AG10803 (cell line): Measurements from ENCODE around the gene FOXD4.
A peak's percentile ranks its signal among the peaks of the same experiment; 100 is the strongest.
"Not testable (repeated sequence)": the region's sequence is repeated elsewhere in the genome, so short reads cannot be mapped to it uniquely, and the experiment has no call there.

ENCODE experiments used
- DNase-seq: peaks from one replicate; pipeline ENCODE4 v3.0.0; 2010; ENCODE audit warnings: low read depth
- H3K4me3 ChIP-seq: 2 replicates; pipeline ENCODE4 v1.5.1; 2011; ENCODE audit warnings: mild to moderate bottlenecking, low read length, control low read depth

FOXD4 gene

GRCh38 chr9:117995-118467, at the start of gene FOXD4:
Gene FOXD4 (minus strand): TSS chr9:118417. CDS start chr9:118119, 298 bp downstream.
- not testable (repeated sequence) for H3K4me3 ChIP-seq, DNase-seq

- not testable (repeated sequence) for H3K4me3 ChIP-seq
- peak; percentile 0 for DNase-seq
Observed at GRCh38 chr9:159871-160270, 41.7 kb upstream of the FOXD4 start.

- DNase-seq, H3K4me3 ChIP-seq: not testable (repeated sequence)
Observed at GRCh38 chr9:151173-151572, 33.0 kb upstream of the FOXD4 start.

- not testable (repeated sequence) for DNase-seq, H3K4me3 ChIP-seq
Observed at GRCh38 chr9:139880-140279, 21.7 kb upstream of the FOXD4 start.

GRCh38 chr9:117144-117994, 848 bp downstream of the FOXD4 start:
- not testable (repeated sequence) for DNase-seq, H3K4me3 ChIP-seq

GRCh38 chr9:116239-117077, 1.8 kb downstream of the FOXD4 start:
- H3K4me3 ChIP-seq, DNase-seq: not testable (repeated sequence)

- DNase-seq, H3K4me3 ChIP-seq: not testable (repeated sequence)
Observed at GRCh38 chr9:115118-115451, 3.1 kb downstream of the FOXD4 start.

- DNase-seq: not testable (repeated sequence)
Observed at GRCh38 chr9:114267-115117, 3.7 kb downstream of the FOXD4 start.

GRCh38 chr9:113468-114266, 4.5 kb downstream of the FOXD4 start:
- H3K4me3 ChIP-seq: peak overlapping the region; percentile 31
- not testable (repeated sequence) for DNase-seq

More at GRCh38 chr9:114267-115117, 3.7 kb downstream of the FOXD4 start:
- H3K4me3 ChIP-seq: not testable (repeated sequence)

GRCh38 chr9:112589-113467, 5.4 kb downstream of the FOXD4 start:
- DNase-seq, H3K4me3 ChIP-seq: not testable (repeated sequence)

GRCh38 chr9:110672-111071, 7.5 kb downstream of the FOXD4 start:
- not testable (repeated sequence) for DNase-seq, H3K4me3 ChIP-seq

- peak; percentile 0 for DNase-seq
- H3K4me3 ChIP-seq: not testable (repeated sequence)
Observed at GRCh38 chr9:109540-109939, 8.7 kb downstream of the FOXD4 start.

- DNase-seq, H3K4me3 ChIP-seq: not testable (repeated sequence)
Observed at GRCh38 chr9:108742-109495, 9.3 kb downstream of the FOXD4 start.

GRCh38 chr9:105991-106390, 12.2 kb downstream of the FOXD4 start:
- not testable (repeated sequence) for DNase-seq, H3K4me3 ChIP-seq

GRCh38 chr9:100430-100829, 17.8 kb downstream of the FOXD4 start:
- not testable (repeated sequence) for DNase-seq, H3K4me3 ChIP-seq

- H3K4me3 ChIP-seq, DNase-seq: not testable (repeated sequence)
Observed at GRCh38 chr9:99867-100266, 18.4 kb downstream of the FOXD4 start.

- not testable (repeated sequence) for DNase-seq, H3K4me3 ChIP-seq
Observed at GRCh38 chr9:98775-99174, 19.4 kb downstream of the FOXD4 start.
